Transverse colon (tissue), 4 donors: Measurements from ENCODE around the gene VENTX.

ENCODE experiments used
- CTCF ChIP-seq, 5 experiments: fragments of 200-600 bp in 3 of 5; fragments of 450-650 bp in 2 of 5; sonication (generic) in 3 of 5; IDR thresholded peaks; 1 replicate in 2 of 5; 2 replicates in 3 of 5; pipeline ENCODE4 v1.5.1; 2016 to 2017; ENCODE audit warnings: antibody characterized with exemption in 5 of 5, inconsistent platforms in 3 of 5, mild to moderate bottlenecking in 2 of 5, moderate library complexity in 1 of 5
- EP300 ChIP-seq: sonication (generic); formaldehyde crosslinking; IDR thresholded peaks from one replicate; pipeline ENCODE4 v1.6.1; 2017; ENCODE audit warnings: antibody characterized with exemption, low read depth
- POLR2A ChIP-seq: fragments of 450-650 bp; IDR thresholded peaks from one replicate; pipeline ENCODE4 v1.6.1; 2016; ENCODE audit warnings: antibody characterized with exemption, mild to moderate bottlenecking, moderate library complexity
- POLR2AphosphoS5 ChIP-seq, 3 donors: sonication (generic); formaldehyde crosslinking; IDR thresholded peaks; one replicate each; pipeline ENCODE4 v1.6.1; 2016; ENCODE audit warnings: antibody characterized with exemption in 3 of 3

- no peak for TF ChIP-seq CTCF (IDR thresholded peaks at IDR 0.05)
- no peak for TF ChIP-seq POLR2A
- TF ChIP-seq POLR2AphosphoS5 (IDR thresholded peaks at IDR 0.05), result no peak
- no peak for TF ChIP-seq EP300
These were observed 20.9 kb upstream of the VENTX start for GRCh38 chr10:133216776-133217175.
